Thoracic aorta (tissue), 2 donors: ENCODE results near the gene IFT88. TPM values are rescaled to one million over a fixed set of nuclear protein-coding genes. Genes with fewer than 3 reads are reported as not detected.

Source experiments
- ATAC-seq: fragments of 150-250 bp; one replicate; pipeline ENCODE4 v1.8.0; 2017; ENCODE audit warnings: low read depth; ENCODE audit not compliant: insufficient number of reproducible peaks, low FRiP score
- DNase-seq: peaks from one replicate; pipeline ENCODE4 v3.0.0-alpha.2; 2020; ENCODE audit warnings: low spot score
- H3K27ac ChIP-seq, 2 donors: fragments of 200-600 bp; sonication (generic); 1 replicate in 1 of 2; 2 replicates in 1 of 2; pipeline ENCODE4 v1.5.1; 2016; ENCODE audit warnings: mild to moderate bottlenecking in 2 of 2, moderate library complexity in 2 of 2
- H3K27me3 ChIP-seq: fragments of 200-600 bp; sonication (generic); replicated peaks from 2 replicates; pipeline ENCODE4 v1.6.0; 2016; ENCODE audit warnings: mild to moderate bottlenecking; ENCODE audit not compliant: insufficient read depth
- H3K36me3 ChIP-seq: fragments of 200-600 bp; sonication (generic); one replicate; pipeline ENCODE4 v1.5.1; 2016
- H3K4me1 ChIP-seq, 2 donors: fragments of 200-600 bp; sonication (generic); 1 replicate in 1 of 2; 2 replicates in 1 of 2; pipeline versions ENCODE4 v1.5.1 to v1.6.0; 2016; ENCODE audit warnings: low read depth in 2 of 2, mild to moderate bottlenecking in 1 of 2; ENCODE audit not compliant: control insufficient read depth in 1 of 2
- H3K4me3 ChIP-seq: fragments of 200-600 bp; sonication (generic); 2 replicates; pipeline ENCODE4 v1.5.1; 2016; ENCODE audit warnings: mild to moderate bottlenecking
- H3K9me3 ChIP-seq: fragments of 200-600 bp; sonication (generic); 2 replicates; pipeline ENCODE4 v1.5.1; 2016
- CTCF ChIP-seq: fragments of 200-600 bp; sonication (generic); IDR thresholded peaks from one replicate; pipeline ENCODE4 v1.5.1; 2019; ENCODE audit warnings: antibody characterized with exemption
- total RNA-seq, 2 donors: library from RNA; depleted of rRNA; stranded (reverse); fragments of >200 nt; gene quantifications; one replicate each; pipeline versions ENCODE4 v1.1.0 to v1.2.3, GENCODE V29; 2016

IFT88 gene
- 10 to 100 TPM in 1 of 2 donors, 1 to 10 TPM in 1; 8.8 to 13.0 TPM for total RNA-seq

- ATAC-seq (peak; percentile 91), DNase-seq (peak; percentile 62)
- Histone ChIP-seq H3K27me3 (no peaks in the 10 kb centered on the region), H3K27ac (peak within 1 kb of the TSS; percentile 91 to 92), H3K9me3 (peaks cover 8% of the 10 kb centered on the region), H3K4me3 (peak within 1 kb of the TSS; percentile 88), H3K4me1 (peaks cover 7 to 8% of the 10 kb centered on the region in 2 donors), H3K36me3 (no peaks in the 10 kb centered on the region)
- TF ChIP-seq CTCF, result peak; percentile 14
These were observed at the start of gene IFT88 for GRCh38 chr13:20566898-20567874. IFT88 (plus strand) TSS chr13:20567157; CDS start chr13:20574386, 7,229 bp downstream.

- Histone ChIP-seq H3K4me3 (no peak overlapping the region), H3K27ac (no peak overlapping the region), H3K9me3 (no peaks in the 10 kb centered on the region), H3K36me3 (no peaks in the 10 kb centered on the region), H3K4me1 (peaks cover 0 to 6% of the 10 kb centered on the region in 2 donors), H3K27me3 (no peaks in the 10 kb centered on the region)
- DNase-seq (no peak), ATAC-seq (no peak)
- TF ChIP-seq CTCF, result no peak
These were observed 48.3 kb upstream of the IFT88 start for GRCh38 chr13:20518660-20519100.

GRCh38 chr13:20519875-20520274 is 47.1 kb upstream of the IFT88 start:
- H3K9me3 ChIP-seq, result no peaks in the 10 kb centered on the region
- H3K4me1 ChIP-seq, result peaks cover 4 to 17% of the 10 kb centered on the region in 2 donors
- no peak overlapping the region for H3K4me3 ChIP-seq
- no peaks in the 10 kb centered on the region for H3K27me3 ChIP-seq
- DNase-seq (no peak), ATAC-seq (no peak)
- H3K27ac ChIP-seq, result no peak overlapping the region
- no peaks in the 10 kb centered on the region for H3K36me3 ChIP-seq
- TF ChIP-seq CTCF, result no peak

- Histone ChIP-seq H3K9me3 (no peaks in the 10 kb centered on the region), H3K4me1 (peaks cover 7 to 17% of the 10 kb centered on the region in 2 donors), H3K27ac (no peak overlapping the region), H3K36me3 (no peaks in the 10 kb centered on the region), H3K4me3 (no peak overlapping the region), H3K27me3 (no peaks in the 10 kb centered on the region)
- DNase-seq, result no peak
- no peak for ATAC-seq
- no peak for TF ChIP-seq CTCF
These were observed 45.4 kb upstream of the IFT88 start for GRCh38 chr13:20521364-20522115.

DNA sequence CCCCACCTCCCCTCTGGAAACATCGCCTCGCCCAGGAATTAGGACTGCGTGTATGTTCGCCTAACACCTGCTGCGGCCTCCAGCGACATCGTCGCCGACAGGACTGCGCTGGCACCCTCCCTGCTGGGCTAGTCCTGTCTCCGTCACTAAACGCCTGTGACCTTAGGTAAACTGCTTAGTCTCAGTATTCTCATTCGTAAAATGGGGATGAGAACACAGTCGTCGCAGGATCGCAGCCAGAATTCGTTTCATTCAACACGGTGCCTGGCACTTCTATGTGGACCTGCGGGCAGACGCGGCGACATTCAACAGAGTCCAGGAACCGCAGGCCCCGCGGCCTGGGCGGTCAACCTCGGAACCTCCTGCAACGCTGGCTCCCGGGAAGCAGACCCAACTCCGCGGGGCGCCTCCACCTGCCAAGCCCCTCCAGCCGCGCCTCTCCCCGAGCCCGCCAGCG is 41.8 kb upstream of the IFT88 start:
- H3K9me3 ChIP-seq, result no peaks in the 10 kb centered on the region
- H3K4me3 ChIP-seq, result peak overlapping the region; percentile 99
- peak; percentile 23 for ATAC-seq
- no peak for DNase-seq
- peak overlapping the region; percentile 59 to 73 for H3K27ac ChIP-seq
- no peak for TF ChIP-seq CTCF
- H3K36me3 ChIP-seq, result no peaks in the 10 kb centered on the region
- peaks cover 11% of the 10 kb centered on the region in 2 donors for H3K4me1 ChIP-seq
- H3K27me3 ChIP-seq, result no peaks in the 10 kb centered on the region
